ENCODE measurements around the gene CSF2.

The CSF2 gene

DNA sequence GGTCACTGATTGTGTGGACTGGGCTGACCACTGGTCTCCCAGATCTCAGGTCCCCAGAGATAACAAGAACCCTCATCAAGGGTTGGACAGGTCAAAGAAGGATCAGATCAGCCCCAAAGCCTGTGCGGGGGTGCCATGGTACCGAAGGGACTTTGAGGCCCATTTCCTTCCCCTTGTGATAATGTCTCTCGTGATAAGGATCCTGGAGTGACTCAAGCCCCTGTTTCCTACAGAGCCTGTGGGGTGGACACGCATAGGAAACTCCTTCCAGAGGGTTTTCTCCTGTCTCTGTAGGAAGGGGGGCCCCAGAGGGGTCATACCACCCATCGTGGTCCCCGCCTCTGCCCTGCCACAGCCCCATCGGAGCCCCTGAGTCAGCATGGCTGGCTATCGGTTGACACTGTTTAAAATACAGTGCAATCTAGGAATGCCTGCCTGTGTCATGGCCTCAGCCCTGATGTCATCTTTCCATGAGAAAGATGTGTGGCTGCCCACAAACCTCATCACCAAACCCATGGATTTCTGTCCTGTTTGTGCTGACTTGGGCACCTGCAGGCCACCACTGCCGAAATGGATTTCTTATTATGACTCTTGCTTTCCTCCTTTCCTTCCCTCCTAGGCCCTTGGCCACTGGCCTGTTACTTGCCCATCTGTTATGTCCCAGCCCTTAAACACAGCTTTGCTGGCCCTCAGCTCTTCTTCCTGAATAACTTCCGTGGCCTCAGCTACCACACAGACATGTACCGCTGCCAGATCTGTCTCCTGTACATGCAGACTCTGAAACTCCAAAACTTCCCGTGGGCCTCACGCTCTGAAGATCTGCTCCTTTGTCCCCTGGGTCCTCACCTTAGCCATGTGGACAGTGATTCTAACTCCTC, 2.9 kb upstream of the CSF2 start:
- DNase-seq, result no peak

- DNase-seq, result no peak
These were observed 2.3 kb upstream of the CSF2 start for GRCh38 chr5:132071338-132071707.

DNA sequence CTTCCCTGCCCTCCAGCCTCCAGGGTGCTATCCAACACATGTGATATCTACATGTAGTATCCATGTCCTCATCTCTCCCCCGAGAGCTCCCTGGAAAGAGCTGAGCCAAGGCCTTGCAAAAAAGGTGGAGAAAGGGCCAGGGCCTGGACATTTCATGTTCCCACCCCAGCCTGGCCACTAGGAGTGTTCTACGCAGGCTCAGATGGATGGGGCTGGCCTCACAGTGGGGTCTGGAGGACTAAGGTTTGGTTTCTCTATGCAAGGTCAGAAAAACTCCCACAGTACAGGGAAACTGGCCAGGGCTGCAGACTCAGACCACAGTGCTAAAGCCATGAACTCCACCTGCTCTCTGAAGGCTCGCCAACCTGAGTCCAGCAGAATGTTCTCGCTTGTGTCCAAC, 1.5 kb upstream of the CSF2 start:
- DNase-seq, result no peak

DNA sequence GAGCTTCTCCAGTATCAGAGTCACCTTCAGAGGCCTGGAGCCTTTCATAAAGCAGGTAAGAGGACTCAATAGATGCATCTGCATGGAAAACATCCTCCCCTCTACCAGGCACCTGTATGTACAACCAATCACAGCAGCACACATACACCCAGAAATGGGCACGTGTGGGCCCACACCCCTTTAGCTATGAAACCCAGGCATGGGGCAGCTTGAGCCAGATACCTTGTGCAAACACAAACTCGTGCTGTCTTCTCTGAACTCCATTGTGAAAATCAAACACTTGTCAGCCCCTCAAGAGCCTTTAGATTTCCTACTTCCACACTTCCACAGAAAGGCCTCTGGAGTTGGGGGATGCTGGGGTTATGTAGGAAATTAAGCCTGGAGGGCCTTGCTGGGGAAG, 1.1 kb upstream of the CSF2 start:
- no peak for DNase-seq

- no peak for DNase-seq
These were observed 642 bp downstream of the CSF2 start for GRCh38 chr5:132074091-132074771.

DNA sequence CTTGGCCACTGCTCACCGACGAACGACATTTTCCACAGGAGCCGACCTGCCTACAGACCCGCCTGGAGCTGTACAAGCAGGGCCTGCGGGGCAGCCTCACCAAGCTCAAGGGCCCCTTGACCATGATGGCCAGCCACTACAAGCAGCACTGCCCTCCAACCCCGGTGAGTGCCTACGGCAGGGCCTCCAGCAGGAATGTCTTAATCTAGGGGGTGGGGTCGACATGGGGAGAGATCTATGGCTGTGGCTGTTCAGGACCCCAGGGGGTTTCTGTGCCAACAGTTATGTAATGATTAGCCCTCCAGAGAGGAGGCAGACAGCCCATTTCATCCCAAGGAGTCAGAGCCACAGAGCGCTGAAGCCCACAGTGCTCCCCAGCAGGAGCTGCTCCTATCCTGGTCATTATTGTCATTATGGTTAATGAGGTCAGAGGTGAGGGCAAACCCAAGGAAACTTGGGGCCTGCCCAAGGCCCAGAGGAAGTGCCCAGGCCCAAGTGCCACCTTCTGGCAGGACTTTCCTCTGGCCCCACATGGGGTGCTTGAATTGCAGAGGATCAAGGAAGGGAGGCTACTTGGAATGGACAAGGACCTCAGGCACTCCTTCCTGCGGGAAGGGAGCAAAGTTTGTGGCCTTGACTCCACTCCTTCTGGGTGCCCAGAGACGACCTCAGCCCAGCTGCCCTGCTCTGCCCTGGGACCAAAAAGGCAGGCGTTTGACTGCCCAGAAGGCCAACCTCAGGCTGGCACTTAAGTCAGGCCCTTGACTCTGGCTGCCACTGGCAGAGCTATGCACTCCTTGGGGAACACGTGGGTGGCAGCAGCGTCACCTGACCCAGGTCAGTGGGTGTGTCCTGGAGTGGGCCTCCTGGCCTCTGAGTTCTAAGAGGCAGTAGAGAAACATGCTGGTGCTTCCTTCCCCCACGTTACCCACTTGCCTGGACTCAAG, 1.5 kb downstream of the CSF2 start:
- DNase-seq, result no peak

DNA sequence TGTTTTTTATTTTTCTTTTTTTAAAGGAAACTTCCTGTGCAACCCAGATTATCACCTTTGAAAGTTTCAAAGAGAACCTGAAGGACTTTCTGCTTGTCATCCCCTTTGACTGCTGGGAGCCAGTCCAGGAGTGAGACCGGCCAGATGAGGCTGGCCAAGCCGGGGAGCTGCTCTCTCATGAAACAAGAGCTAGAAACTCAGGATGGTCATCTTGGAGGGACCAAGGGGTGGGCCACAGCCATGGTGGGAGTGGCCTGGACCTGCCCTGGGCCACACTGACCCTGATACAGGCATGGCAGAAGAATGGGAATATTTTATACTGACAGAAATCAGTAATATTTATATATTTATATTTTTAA, 2.1 kb downstream of the CSF2 start:
- DNase-seq, result no peak

GRCh38 chr5:132076202-132076830, 2.7 kb downstream of the CSF2 start:
- no peak for DNase-seq

GRCh38 chr5:132076983-132077382, 3.4 kb downstream of the CSF2 start:
- DNase-seq, result no peak

GRCh38 chr5:132079081-132079480, 5.5 kb downstream of the CSF2 start:
- no peak for DNase-seq

DNA sequence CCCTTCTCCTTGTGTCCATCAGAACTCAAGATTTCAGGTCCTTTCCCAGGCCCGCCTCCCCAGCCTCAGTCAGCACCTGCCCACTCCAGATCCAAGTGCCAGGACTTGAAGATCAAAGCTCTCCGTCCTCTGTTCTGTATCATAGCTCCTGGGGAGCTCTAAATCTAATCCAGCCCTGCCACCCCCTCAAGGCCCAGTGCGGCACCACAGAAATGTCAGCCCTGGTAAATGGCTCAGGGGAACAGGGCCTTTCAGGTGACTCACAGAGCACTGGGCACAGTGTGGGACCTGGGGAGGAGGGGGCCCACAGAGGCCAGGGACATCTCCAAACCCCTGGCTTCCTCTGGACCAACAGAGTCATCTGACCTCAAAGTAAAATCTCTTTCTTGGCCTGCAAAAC, 6.0 kb downstream of the CSF2 start:
- no peak for DNase-seq

GRCh38 chr5:132080595-132080994, 7.0 kb downstream of the CSF2 start:
- no peak for DNase-seq

DNA sequence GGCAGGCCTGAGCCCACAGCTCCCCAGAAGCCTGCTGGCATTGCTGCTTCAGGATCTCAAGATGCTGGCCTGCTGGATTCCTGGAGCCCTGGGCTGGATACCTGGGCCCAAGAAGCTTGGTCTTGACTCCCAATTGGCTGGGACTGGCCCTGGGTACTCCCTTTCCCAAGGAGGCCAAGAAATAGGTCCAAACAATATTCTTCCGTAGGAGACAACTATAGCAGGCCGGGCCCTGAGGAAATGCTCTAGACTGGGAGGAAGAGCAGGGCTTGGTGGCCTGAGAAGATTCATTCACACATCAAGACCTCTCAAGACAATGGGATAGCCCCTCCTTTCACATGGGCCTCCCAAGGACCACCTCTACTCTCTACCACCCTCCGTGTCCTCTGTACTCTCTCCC, 7.9 kb downstream of the CSF2 start:
- DNase-seq, result no peak

GRCh38 chr5:132082329-132083023, 8.9 kb downstream of the CSF2 start:
- no peak for DNase-seq

- no peak for DNase-seq
These were observed 9.6 kb downstream of the CSF2 start for GRCh38 chr5:132083071-132083678.

- no peak for DNase-seq
These were observed 12.1 kb downstream of the CSF2 start for GRCh38 chr5:132085686-132086085.

DNA sequence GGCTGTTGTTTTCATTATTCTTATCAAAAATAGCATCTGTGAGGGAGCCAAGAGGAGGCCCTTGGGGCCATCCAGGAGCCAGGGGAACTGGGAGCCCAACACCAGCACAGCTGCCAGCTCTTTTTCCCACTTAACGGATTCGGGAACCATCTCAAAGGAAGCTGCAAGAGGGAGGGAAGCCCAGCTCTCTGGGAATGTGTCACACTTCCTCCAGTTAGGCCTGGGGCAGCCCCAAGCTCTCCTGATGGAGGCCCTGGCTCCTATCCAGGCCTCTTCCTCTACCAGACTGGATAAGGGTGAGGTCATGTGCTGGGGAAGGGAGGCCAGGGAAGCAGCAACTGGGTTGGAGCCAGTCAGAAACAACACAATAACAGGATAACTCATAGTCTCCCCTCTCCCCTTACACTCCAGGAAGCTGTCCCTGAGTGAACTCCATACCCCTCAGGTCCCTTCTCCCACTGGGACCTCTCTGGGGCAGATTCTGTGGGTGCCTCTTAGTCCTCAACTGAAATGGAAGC, 12.7 kb downstream of the CSF2 start:
- DNase-seq, result no peak

GRCh38 chr5:132087176-132087575, 13.6 kb downstream of the CSF2 start:
- no peak for DNase-seq

DNA sequence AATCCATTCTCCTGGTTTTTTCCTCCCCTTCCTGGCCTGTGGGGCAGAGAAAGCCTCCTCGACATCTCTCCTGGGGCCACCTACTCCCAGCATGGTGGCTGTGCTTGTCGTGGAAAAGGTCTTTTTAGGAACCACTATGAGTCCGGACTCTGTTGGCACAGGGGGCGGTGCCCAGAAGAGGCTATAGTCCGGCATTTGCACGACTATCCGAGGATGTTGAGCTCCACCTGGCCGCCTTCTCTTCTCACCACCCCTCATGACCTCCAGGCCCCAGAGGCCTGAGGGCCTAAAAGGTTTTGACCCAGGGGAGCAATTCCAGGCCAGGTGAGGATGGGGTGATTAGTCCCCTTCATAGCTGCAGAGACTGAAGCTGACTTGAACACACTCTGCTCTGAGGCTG, 14.1 kb downstream of the CSF2 start:
- no peak for DNase-seq

DNA sequence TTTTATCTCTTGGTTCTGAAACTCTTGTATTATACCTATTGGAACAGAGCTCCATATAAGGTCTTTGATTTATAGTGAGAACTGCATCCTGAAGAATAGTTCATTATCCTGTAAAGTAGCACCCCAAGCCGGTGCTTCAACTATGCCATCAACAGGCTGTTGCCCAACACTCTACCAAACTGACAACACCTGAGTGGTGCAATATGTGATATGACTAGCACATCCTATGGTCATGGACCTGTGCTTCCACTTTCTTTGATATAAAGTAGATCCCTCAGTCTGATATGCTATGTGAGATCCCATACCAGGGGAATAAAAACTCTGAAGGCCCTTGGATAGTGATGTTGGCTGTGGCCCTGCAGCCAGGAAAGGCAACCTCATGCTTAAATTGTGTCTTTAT, 15.8 kb downstream of the CSF2 start:
- DNase-seq, result no peak

DNA sequence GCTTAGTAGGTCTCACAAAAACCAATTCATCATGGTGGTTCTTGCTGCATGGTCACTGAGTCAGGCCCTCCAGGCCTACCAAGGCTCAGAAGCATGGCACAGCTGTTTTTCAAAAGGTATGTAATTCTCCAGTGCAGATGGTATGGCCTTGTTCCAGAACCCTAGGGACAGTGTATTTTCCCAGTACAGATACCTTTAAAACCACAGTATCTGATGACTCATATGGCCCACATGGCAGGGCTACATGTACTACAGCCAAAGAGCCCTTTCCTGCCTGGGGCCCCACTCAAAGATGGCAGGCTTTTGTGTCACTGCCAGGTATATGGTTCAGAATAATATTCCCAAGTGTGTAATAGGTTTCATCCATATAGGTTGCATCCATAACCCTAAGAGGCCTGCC, 16.5 kb downstream of the CSF2 start:
- DNase-seq, result no peak

- no peak for DNase-seq
These were observed 19.7 kb downstream of the CSF2 start for GRCh38 chr5:132093271-132093670.

Data from NCI-H748 treated with DMSO at 0.1 percent for 48 hours (cell line).